SK-N-SH treated with all-trans-retinoic acid at 6 μM for 48 hours (cell line): ENCODE measurements around the gene KMT5B.

Experiments
- ATAC-seq: fragments of 200-7000 bp; cut with Tn5 transposase; 3 replicates; pipeline ENCODE4 v1.9.1; 2020; ENCODE audit warnings: mild to moderate bottlenecking, moderate library complexity
- BACH2 ChIP-seq: fragments of 250-450 bp; sonication (Bioruptor Pico); IDR thresholded peaks from 2 replicates; pipeline ENCODE4 v1.9.0; 2021; ENCODE audit warnings: mild to moderate bottlenecking, borderline replicate concordance
- CSDC2 ChIP-seq: fragments of 250-450 bp; sonication (Bioruptor Pico); IDR thresholded peaks from 2 replicates; pipeline ENCODE4 v1.5.0; 2020; ENCODE audit warnings: mild to moderate bottlenecking, moderate library complexity
- GLIS3 ChIP-seq: fragments of 250-450 bp; sonication (Bioruptor Pico); IDR thresholded peaks from 2 replicates; pipeline ENCODE4 v1.5.0; 2020; ENCODE audit warnings: mild to moderate bottlenecking, moderate library complexity
- ISL1 ChIP-seq: fragments of 250-450 bp; sonication (Bioruptor Pico); IDR thresholded peaks from 2 replicates; pipeline ENCODE4 v2.1.2; 2022; ENCODE audit warnings: mild to moderate bottlenecking, moderate library complexity
- OSR1 ChIP-seq: fragments of 250-450 bp; sonication (Bioruptor Pico); IDR thresholded peaks from 2 replicates; pipeline ENCODE4 v1.8.0; 2022; ENCODE audit warnings: moderate library complexity, mild to moderate bottlenecking, inconsistent platforms
- PPARA ChIP-seq: fragments of 250-450 bp; sonication (Bioruptor Pico); IDR thresholded peaks from 2 replicates; pipeline ENCODE4 v1.5.0; 2020; ENCODE audit warnings: mild to moderate bottlenecking, borderline replicate concordance
- RARB ChIP-seq: fragments of 250-450 bp; sonication (Bioruptor Pico); IDR thresholded peaks from 2 replicates; pipeline ENCODE4 v1.8.0; 2021; ENCODE audit warnings: mild to moderate bottlenecking, moderate library complexity
- TOX ChIP-seq: fragments of 250-450 bp; sonication (Bioruptor Pico); IDR thresholded peaks from 2 replicates; pipeline ENCODE4 v1.8.0; 2021; ENCODE audit warnings: mild to moderate bottlenecking, moderate library complexity, borderline replicate concordance
- TSHZ2 ChIP-seq: fragments of 250-450 bp; sonication (Bioruptor Pico); IDR thresholded peaks from 2 replicates; pipeline ENCODE4 v1.5.0; 2020; ENCODE audit warnings: mild to moderate bottlenecking, moderate library complexity
- ZFP3 ChIP-seq: fragments of 250-450 bp; sonication (Bioruptor Pico); IDR thresholded peaks from 2 replicates; pipeline ENCODE4 v1.5.0; 2020; ENCODE audit warnings: mild to moderate bottlenecking, moderate library complexity
- ZNF565 ChIP-seq: fragments of 450-650 bp; formaldehyde crosslinking; conservative IDR thresholded peaks from 2 replicates; pipeline ENCODE4 v1.5.0; 2020; ENCODE audit warnings: low read depth, mild to moderate bottlenecking, moderate library complexity
- ZNF70 ChIP-seq: fragments of 450-650 bp; formaldehyde crosslinking; IDR thresholded peaks from 2 replicates; pipeline ENCODE4 v1.5.0; 2020; ENCODE audit warnings: mild to moderate bottlenecking, moderate library complexity
- ZNF8 ChIP-seq: fragments of 450-650 bp; formaldehyde crosslinking; IDR thresholded peaks from 2 replicates; pipeline ENCODE4 v1.5.0; 2020; ENCODE audit warnings: mild to moderate bottlenecking, moderate library complexity
- TF ChIP-seq, protein P1 (sequence below): fragments of 250-450 bp; sonication (Bioruptor Pico); IDR thresholded peaks from 2 replicates; pipeline ENCODE4 v1.5.1; 2020; ENCODE audit warnings: low read depth, mild to moderate bottlenecking, moderate library complexity
- TF ChIP-seq, protein P2 (sequence below): fragments of 250-450 bp; sonication (Bioruptor Pico); IDR thresholded peaks from 2 replicates; pipeline ENCODE4 v1.8.0; 2020; ENCODE audit warnings: mild to moderate bottlenecking, moderate library complexity, borderline replicate concordance

KMT5B gene

GRCh38 chr11:68121067-68121899, 91.8 kb downstream of the KMT5B start, which contains the start of gene CHKA:
TSS of gene CHKA (minus strand) at chr11:68121388. CDS start at chr11:68121177, 211 bp downstream.
- peak; percentile 96 for ATAC-seq

GRCh38 chr11:68120273-68121066, 92.6 kb downstream of the KMT5B start:
- no peak for TF ChIP-seq ZNF70
- TF ChIP-seq, protein P1, sequence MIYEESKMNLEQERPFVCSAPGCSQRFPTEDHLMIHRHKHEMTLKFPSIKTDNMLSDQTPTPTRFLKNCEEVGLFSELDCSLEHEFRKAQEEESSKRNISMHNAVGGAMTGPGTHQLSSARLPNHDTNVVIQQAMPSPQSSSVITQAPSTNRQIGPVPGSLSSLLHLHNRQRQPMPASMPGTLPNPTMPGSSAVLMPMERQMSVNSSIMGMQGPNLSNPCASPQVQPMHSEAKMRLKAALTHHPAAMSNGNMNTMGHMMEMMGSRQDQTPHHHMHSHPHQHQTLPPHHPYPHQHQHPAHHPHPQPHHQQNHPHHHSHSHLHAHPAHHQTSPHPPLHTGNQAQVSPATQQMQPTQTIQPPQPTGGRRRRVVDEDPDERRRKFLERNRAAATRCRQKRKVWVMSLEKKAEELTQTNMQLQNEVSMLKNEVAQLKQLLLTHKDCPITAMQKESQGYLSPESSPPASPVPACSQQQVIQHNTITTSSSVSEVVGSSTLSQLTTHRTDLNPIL (CRISPR knock-in tag): no peak
- TF ChIP-seq OSR1 (CRISPR knock-in tag): no peak
- no peak for TF ChIP-seq GLIS3 (CRISPR knock-in tag)
- TF ChIP-seq PPARA: no peak
- TF ChIP-seq ISL1 (CRISPR knock-in tag): no peak
- no peak for TF ChIP-seq ZNF8 (CRISPR knock-in tag)
- TF ChIP-seq, protein P2, sequence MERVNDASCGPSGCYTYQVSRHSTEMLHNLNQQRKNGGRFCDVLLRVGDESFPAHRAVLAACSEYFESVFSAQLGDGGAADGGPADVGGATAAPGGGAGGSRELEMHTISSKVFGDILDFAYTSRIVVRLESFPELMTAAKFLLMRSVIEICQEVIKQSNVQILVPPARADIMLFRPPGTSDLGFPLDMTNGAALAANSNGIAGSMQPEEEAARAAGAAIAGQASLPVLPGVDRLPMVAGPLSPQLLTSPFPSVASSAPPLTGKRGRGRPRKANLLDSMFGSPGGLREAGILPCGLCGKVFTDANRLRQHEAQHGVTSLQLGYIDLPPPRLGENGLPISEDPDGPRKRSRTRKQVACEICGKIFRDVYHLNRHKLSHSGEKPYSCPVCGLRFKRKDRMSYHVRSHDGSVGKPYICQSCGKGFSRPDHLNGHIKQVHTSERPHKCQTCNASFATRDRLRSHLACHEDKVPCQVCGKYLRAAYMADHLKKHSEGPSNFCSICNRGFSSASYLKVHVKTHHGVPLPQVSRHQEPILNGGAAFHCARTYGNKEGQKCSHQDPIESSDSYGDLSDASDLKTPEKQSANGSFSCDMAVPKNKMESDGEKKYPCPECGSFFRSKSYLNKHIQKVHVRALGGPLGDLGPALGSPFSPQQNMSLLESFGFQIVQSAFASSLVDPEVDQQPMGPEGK (CRISPR knock-in tag): no peak
- no peak for TF ChIP-seq TOX (CRISPR knock-in tag)
- no peak for TF ChIP-seq TSHZ2
- peak; percentile 4; the same call in 1 of the 3 replicates for ATAC-seq

More at GRCh38 chr11:68121067-68121899, 91.8 kb downstream of the KMT5B start, which contains the start of gene CHKA:
- TF ChIP-seq ZNF8 (CRISPR knock-in tag) (no peak), ZFP3 (CRISPR knock-in tag) (no peak), BACH2 (no peak), ISL1 (CRISPR knock-in tag) (no peak), ZNF565 (CRISPR knock-in tag) (no peak), TSHZ2 (peak; percentile 37; the same call in 1 of the 2 replicates), CSDC2 (CRISPR knock-in tag) (no peak), ZNF70 (no peak)

DNA sequence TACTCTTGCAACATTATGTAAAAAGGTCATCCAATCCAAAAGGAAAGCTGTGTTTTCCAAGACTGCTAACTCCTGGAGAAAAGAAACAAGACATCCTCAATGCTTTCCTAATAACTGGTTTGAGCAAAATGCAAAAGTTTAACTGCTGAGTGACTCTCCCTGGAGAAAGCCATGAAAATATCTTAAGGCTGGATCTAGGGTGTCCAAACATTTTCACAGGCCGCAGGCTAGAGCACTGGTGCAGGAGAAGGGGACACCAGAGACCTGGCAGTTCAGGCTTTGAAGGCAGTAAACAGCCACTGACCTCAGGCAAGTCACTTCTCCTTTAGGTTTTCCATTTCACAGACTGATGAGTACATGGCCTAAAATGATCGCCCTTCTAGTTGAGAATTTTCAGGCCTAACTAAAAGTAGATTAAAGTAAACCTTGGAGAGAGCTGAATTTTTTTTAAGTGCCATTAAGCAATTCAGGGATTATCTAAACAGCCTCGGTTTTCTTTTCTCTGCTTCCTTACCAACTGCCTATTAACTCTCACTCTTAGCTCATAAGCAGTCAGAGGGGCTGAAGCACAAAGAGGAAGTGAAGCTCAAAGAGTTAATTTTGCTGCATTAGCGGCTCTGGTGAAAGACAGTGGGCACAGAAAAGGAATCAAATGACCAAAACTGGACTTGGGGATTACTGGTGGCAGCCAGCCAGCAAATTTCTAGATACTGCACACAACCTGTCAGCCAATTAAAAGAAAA, 94.2 kb downstream of the KMT5B start:
- ATAC-seq: no peak
- TF ChIP-seq ISL1 (CRISPR knock-in tag) (no peak), OSR1 (CRISPR knock-in tag) (no peak), CSDC2 (CRISPR knock-in tag) (no peak), RARB (CRISPR knock-in tag) (no peak), PPARA (no peak), ZNF565 (CRISPR knock-in tag) (no peak), ZNF8 (CRISPR knock-in tag) (no peak), ZNF70 (no peak)
